H1 (cell line): ENCODE results near the gene CDC42BPB. TPM values are rescaled to one million over a fixed set of nuclear protein-coding genes. Genes with fewer than 3 reads are reported as not detected.

Experiments
- CTCF ChIA-PET: fragments of 300-600 bp; sonication (Branson Sonifier 250); formaldehyde crosslinking; loops from one replicate; lab custom pipeline; 2021; ENCODE audit not compliant: partially characterized antibody; lab: Charles Lee
- POLR2A ChIA-PET: fragments of 300-600 bp; sonication (Branson Sonifier 250); formaldehyde crosslinking; loops from one replicate; lab custom pipeline; 2021; ENCODE audit warnings: inconsistent platforms; ENCODE audit not compliant: partially characterized antibody; lab: Charles Lee
- DNase-seq, 2 experiments: peaks; one replicate each; pipeline versions ENCODE4 v3.0.0 to v3.0.0-alpha.2; 2010 to 2022; ENCODE audit warnings: low spot score in 2 of 2, low read depth in 1 of 2, mixed read lengths in 1 of 2
- FAIRE-seq: peaks from 2 replicates; lab custom pipeline; 2011; peaks lifted over from hg19 to GRCh38; lab: Jason Lieb, UNC
- H2AFZ ChIP-seq: 2 replicates; pipeline ENCODE4 v1.8.1; 2012; ENCODE audit warnings: low read length, inconsistent platforms
- H2AK5ac ChIP-seq: 2 replicates; pipeline ENCODE4 v1.6.1; 2013; ENCODE audit warnings: low read depth, low read length
- H2BK120ac ChIP-seq: replicated peaks from 2 replicates; pipeline ENCODE3; 2013; ENCODE audit warnings: low read depth, low read length, inconsistent platforms
- H2BK12ac ChIP-seq: 2 replicates; pipeline ENCODE4 v1.6.1; 2013; ENCODE audit warnings: low read depth, low read length
- H2BK15ac ChIP-seq: 2 replicates; pipeline ENCODE4 v1.6.1; 2013; ENCODE audit warnings: low read length
- H2BK20ac ChIP-seq: 2 replicates; pipeline ENCODE4 v1.6.1; 2013; ENCODE audit warnings: low read length
- H2BK5ac ChIP-seq: 2 replicates; pipeline ENCODE4 v1.6.1; 2013; ENCODE audit warnings: low read depth, low read length
- H3K14ac ChIP-seq: 2 replicates; pipeline ENCODE4 v1.6.1; 2013; ENCODE audit warnings: inconsistent platforms; ENCODE audit not compliant: insufficient read length
- H3K18ac ChIP-seq: 2 replicates; pipeline ENCODE4 v1.6.1; 2013; ENCODE audit warnings: low read length; ENCODE audit errors: extremely low read depth
- H3K23ac ChIP-seq: 2 replicates; pipeline ENCODE4 v1.6.1; 2013; ENCODE audit warnings: inconsistent platforms; ENCODE audit not compliant: insufficient read length
- H3K23me2 ChIP-seq: 2 replicates; pipeline ENCODE4 v1.6.1; 2013; ENCODE audit warnings: low read depth, low read length
- H3K27ac ChIP-seq: 2 replicates; pipeline ENCODE4 v1.6.1; 2011; ENCODE audit warnings: low read depth, low read length, inconsistent platforms
- H3K27me3 ChIP-seq, 4 experiments: replicated peaks in 1 of 4; 1 replicate in 1 of 4; 2 replicates in 3 of 4; pipeline versions ENCODE4 v1.6.1 to v1.8.1; 2011 to 2013; ENCODE audit warnings: low read length in 3 of 4, mild to moderate bottlenecking in 3 of 4, inconsistent platforms in 2 of 4, mixed read lengths in 2 of 4, moderate library complexity in 1 of 4; ENCODE audit not compliant: control insufficient read depth in 3 of 4, insufficient read depth in 3 of 4; ENCODE audit errors: extremely low read depth in 1 of 4
- H3K36me3 ChIP-seq, 4 experiments: 2 replicates each; pipeline versions ENCODE4 v1.6.1 to v1.8.1; 2011 to 2013; ENCODE audit warnings: mild to moderate bottlenecking in 4 of 4, low read length in 3 of 4, moderate library complexity in 2 of 4, control low read depth in 1 of 4, inconsistent platforms in 1 of 4; ENCODE audit not compliant: insufficient read depth in 4 of 4, control insufficient read depth in 2 of 4
- H3K4ac ChIP-seq: replicated peaks from 2 replicates; pipeline ENCODE3; 2013; ENCODE audit warnings: low read length, low read depth, mixed read lengths, inconsistent platforms; ENCODE audit not compliant: insufficient read length
- H3K4me1 ChIP-seq, 4 experiments: replicated peaks in 1 of 4; 1 replicate in 1 of 4; 2 replicates in 3 of 4; pipeline versions ENCODE4 v1.6.1 to v1.8.1; 2011 to 2013; ENCODE audit warnings: low read length in 3 of 4, inconsistent platforms in 2 of 4, mixed read lengths in 1 of 4; ENCODE audit not compliant: insufficient read depth in 4 of 4, control insufficient read depth in 3 of 4
- H3K4me2 ChIP-seq, 2 experiments: 2 replicates each; pipeline versions ENCODE4 v1.6.1 to v1.8.1; 2011 to 2013; ENCODE audit warnings: low read depth in 2 of 2, low read length in 2 of 2, control low read depth in 1 of 2, inconsistent platforms in 1 of 2, mild to moderate bottlenecking in 1 of 2; ENCODE audit not compliant: insufficient read depth in 1 of 2
- H3K4me3 ChIP-seq, 4 experiments: fragments of 200-600, 300-600 bp in 1 of 4; sonication (generic), shearing (Covaris generic), sonication (Bioruptor Twin) in 1 of 4; 2 replicates each; pipeline versions ENCODE4 v1.5.1 to v1.8.1; 2011 to 2016; ENCODE audit warnings: low read length in 4 of 4, low read depth in 3 of 4, control low read depth in 2 of 4, inconsistent platforms in 2 of 4, mild to moderate bottlenecking in 2 of 4, mixed read lengths in 1 of 4, moderate library complexity in 1 of 4; ENCODE audit not compliant: insufficient read depth in 2 of 4; ENCODE audit errors: extremely low read depth in 1 of 4
- H3K56ac ChIP-seq: replicated peaks from 2 replicates; pipeline ENCODE3; 2013; ENCODE audit warnings: low read depth, mild to moderate bottlenecking, mixed read lengths, low read length, inconsistent platforms; ENCODE audit not compliant: insufficient read length
- H3K79me1 ChIP-seq: 2 replicates; pipeline ENCODE4 v1.6.1; 2013; ENCODE audit warnings: low read depth, low read length, control low read depth
- H3K79me2 ChIP-seq, 2 experiments: 2 replicates each; pipeline versions ENCODE4 v1.6.1 to v1.8.1; 2012 to 2013; ENCODE audit warnings: low read length in 2 of 2, mild to moderate bottlenecking in 2 of 2, inconsistent platforms in 1 of 2; ENCODE audit not compliant: insufficient read depth in 2 of 2, control insufficient read depth in 1 of 2
- H3K9ac ChIP-seq, 4 experiments: replicated peaks in 1 of 4; 1 replicate in 1 of 4; 2 replicates in 3 of 4; pipeline versions ENCODE4 v1.6.1 to v1.8.1; 2011 to 2013; ENCODE audit warnings: low read depth in 3 of 4, low read length in 3 of 4, control low read depth in 2 of 4, mild to moderate bottlenecking in 2 of 4, moderate library complexity in 2 of 4, inconsistent platforms in 1 of 4; ENCODE audit errors: extremely low read depth in 1 of 4
- H3K9me3 ChIP-seq, 2 experiments: 2 replicates each; pipeline versions ENCODE4 v1.6.1 to v1.8.1; 2012 to 2013; ENCODE audit warnings: mild to moderate bottlenecking in 2 of 2, moderate library complexity in 2 of 2, control low read depth in 1 of 2, inconsistent platforms in 1 of 2, low read depth in 1 of 2, low read length in 1 of 2, mixed read lengths in 1 of 2; ENCODE audit not compliant: insufficient read depth in 2 of 2
- H4K20me1 ChIP-seq, 2 experiments: replicated peaks in 1 of 2; 2 replicates each; pipeline versions ENCODE3 to v1.8.1; 2011 to 2013; ENCODE audit warnings: inconsistent platforms in 2 of 2, low read length in 2 of 2, mild to moderate bottlenecking in 1 of 2; ENCODE audit not compliant: insufficient read depth in 2 of 2, control insufficient read depth in 1 of 2
- H4K5ac ChIP-seq: 2 replicates; pipeline ENCODE4 v1.6.1; 2013; ENCODE audit warnings: low read length, low read depth, mixed read lengths, inconsistent platforms; ENCODE audit not compliant: insufficient read length
- H4K8ac ChIP-seq: 2 replicates; pipeline ENCODE4 v1.8.0; 2013; ENCODE audit warnings: mild to moderate bottlenecking, moderate library complexity, low read length, inconsistent platforms; ENCODE audit not compliant: insufficient read depth; ENCODE audit errors: extremely low read depth
- H4K91ac ChIP-seq: replicated peaks from 2 replicates; pipeline ENCODE3; 2013; ENCODE audit warnings: low read length, mixed read lengths, inconsistent platforms; ENCODE audit not compliant: insufficient read length
- ATF2 ChIP-seq: IDR thresholded peaks from 2 replicates; pipeline ENCODE4 v1.6.1; 2012; ENCODE audit warnings: low read length, inconsistent platforms
- BRCA1 ChIP-seq: IDR thresholded peaks from 2 replicates; pipeline ENCODE4 v1.6.1; 2012; ENCODE audit warnings: low read depth, low read length, improper control_type of control experiment
- CHD1 ChIP-seq: IDR thresholded peaks from 2 replicates; pipeline ENCODE4 v1.6.1; 2012; ENCODE audit warnings: low read depth, low read length, improper control_type of control experiment
- GTF2F1 ChIP-seq: IDR thresholded peaks from 2 replicates; pipeline ENCODE4 v1.6.1; 2012; ENCODE audit warnings: low read depth, low read length, improper control_type of control experiment, borderline replicate concordance
- JUN ChIP-seq: IDR thresholded peaks from 2 replicates; pipeline ENCODE4 v1.6.1; 2011; ENCODE audit warnings: low read depth, mild to moderate bottlenecking, improper control_type of control experiment, low read length
- PHF8 ChIP-seq: fragments of 200-600 bp; sonication (generic); conservative IDR thresholded peaks from 2 replicates; pipeline ENCODE4 v1.7.1; 2012; ENCODE audit warnings: low read depth, mild to moderate bottlenecking, inconsistent platforms, low read length, moderate library complexity
- POLR2A ChIP-seq, 2 experiments: IDR thresholded peaks; 1 replicate in 1 of 2; 2 replicates in 1 of 2; pipeline ENCODE4 v1.6.1; 2011; ENCODE audit warnings: low read depth in 2 of 2, low read length in 2 of 2, mild to moderate bottlenecking in 2 of 2; ENCODE audit errors: control extremely low read depth in 1 of 2
- RNF2 ChIP-seq: fragments of 200-900, 300-1000 bp; sonication (generic); IDR thresholded peaks from 2 replicates; pipeline ENCODE4 v1.7.1; 2016; ENCODE audit warnings: borderline replicate concordance, low read depth, mild to moderate bottlenecking, antibody characterized with exemption, low read length; ENCODE audit not compliant: poor library complexity, severe bottlenecking; ENCODE audit errors: missing control alignments
- SIRT6 ChIP-seq: IDR thresholded peaks from one replicate; pipeline ENCODE4 v1.7.1; 2012; ENCODE audit warnings: low read length, inconsistent platforms
- SP1 ChIP-seq: IDR thresholded peaks from 2 replicates; pipeline ENCODE4 v1.6.1; 2011; ENCODE audit warnings: low read depth, low read length
- SUZ12 ChIP-seq: fragments of 200-600 bp; sonication (generic); IDR thresholded peaks from 2 replicates; pipeline ENCODE4 v1.6.1; 2012; ENCODE audit warnings: mild to moderate bottlenecking, inconsistent platforms, low read length, moderate library complexity, mixed read lengths
- USF2 ChIP-seq: IDR thresholded peaks from 2 replicates; pipeline ENCODE4 v1.6.1; 2011; ENCODE audit warnings: low read length, improper control_type of control experiment
- WGBS, 2 experiments: shearing (Covaris generic) in 1 of 2; methylation state at CpG; one replicate each; pipeline versions ENCODE4 v1.1.6 to v1.1.7; 2013 to 2015; ENCODE audit warnings: low lambda C conversion rate in 2 of 2, mixed read lengths in 2 of 2, inconsistent platforms in 1 of 2, low coverage in 1 of 2, missing lambda C conversion rate in 1 of 2; ENCODE audit not compliant: insufficient replicate concordance in 2 of 2, insufficient coverage in 1 of 2, insufficient read length in 1 of 2; ENCODE audit errors: extremely low coverage in 1 of 2, missing lambda C conversion rate in 1 of 2; 5-methylcytosine and 5-hydroxymethylcytosine counted together
- polyA plus RNA-seq, 7 experiments: library from polyadenylated mRNA; depleted of rRNA in 3 of 7; stranded (reverse) in 5 of 7; unstranded in 2 of 7; fragments of >200 nt in 5 of 7; fragments of 200-250 nt in 2 of 7; gene quantifications; 1 replicate in 5 of 7; 2 replicates in 1 of 7; 4 replicates in 1 of 7; pipeline versions ENCODE4 v1.2.1 to v1.2.3, GENCODE V29; 2011 to 2013; ENCODE audit warnings: missing spikeins in 2 of 7, mixed read lengths in 2 of 7
- total RNA-seq: library from RNA; stranded (reverse); fragmentation: NEBNext Ultra II Directional; extraction: Animal tissue kit (Norgen Biotek cat#: 25700); gene quantifications from 2 replicates; pipeline ENCODE4 v1.2.1, GENCODE V29; 2021

The CDC42BPB gene
- total and polyA plus RNA-seq, 2 of the 8 experiments (the other 6 are each of a cell fraction or from before 2014, with no cell fraction given), result 51.2 to 88.2 TPM

GRCh38 chr14:103065861-103066260, 8.5 kb upstream of the CDC42BPB start:
- Histone ChIP-seq H3K9me3 (no peaks in the 10 kb centered on the region), H3K9ac (no peak overlapping the region; a peak in 1 of 7 replicates), H3K14ac (no peak overlapping the region), H4K20me1 (no peaks in the 10 kb centered on the region), H3K4ac (no peak overlapping the region), H3K56ac (no peak overlapping the region), H2BK5ac (no peak overlapping the region), H3K23ac (no peak overlapping the region), H3K23me2 (no peaks in the 10 kb centered on the region; the same call in 1 of the 2 replicates), H3K18ac (no peak overlapping the region), H3K27me3 (no peaks in the 10 kb centered on the region), H2AFZ (no peak overlapping the region), H4K8ac (no peak overlapping the region), H3K4me3 (no peak overlapping the region), H2BK20ac (no peak overlapping the region), H3K27ac (no peak overlapping the region), H3K79me1 (no peaks in the 10 kb centered on the region; the same call in 1 of the 2 replicates), H4K91ac (no peak overlapping the region), H3K4me1 (peaks cover 0 to 4% (median 0%) of the 10 kb centered on the region in 4 experiments; a peak in 1 of 7 replicates), H2BK15ac (no peak overlapping the region), H2BK120ac (no peak overlapping the region), H2AK5ac (no peak overlapping the region), H3K79me2 (no peaks in the 10 kb centered on the region), H4K5ac (no peak overlapping the region), H3K36me3 (no peaks in the 10 kb centered on the region), H3K4me2 (no peak overlapping the region), H2BK12ac (no peak overlapping the region)
- ChIA-PET CTCF (interaction anchor here (1.0 to 1.6 kb wide), 2 partner anchors 9 to 61 kb away, joined by 3 to 4 read pairs; no protein-coding TSS in a partner anchor), POLR2A (interaction anchor here (0.7 kb wide), 1 partner anchor 34 kb away, joined by 3 read pairs; no protein-coding TSS in a partner anchor)
- DNase-seq (no peak), FAIRE-seq (no peak)
- WGBS, 2 experiments, result 93% methylated on average over 7 of the region's 7 CpGs; no CpG with 5 or more reads in 1 of the 2 experiments
- no peak for TF ChIP-seq CHD1
- TF ChIP-seq SUZ12, result no peak
- TF ChIP-seq ATF2, result no peak
- no peak for TF ChIP-seq POLR2A (IDR thresholded peaks at IDR 0.05; ENCODE audit: control extremely low read depth in 1 of 2, low read depth in 2 of 2, low read length in 2 of 2)
- no peak for TF ChIP-seq JUN
- TF ChIP-seq RNF2, result no peak
- TF ChIP-seq SP1, result no peak
- no peak for TF ChIP-seq SIRT6
- no peak for TF ChIP-seq GTF2F1
- TF ChIP-seq BRCA1, result no peak
- no peak for TF ChIP-seq PHF8
- no peak for TF ChIP-seq USF2
